OCI-LY1 (cell line): ENCODE data around the gene PGLYRP1.

Experiments
- EZH2 ChIP-seq: fragments of 200-600 bp; sonication (generic), shearing (Covaris generic); IDR thresholded peaks from 2 replicates; pipeline ENCODE4 v1.8.0; 2017; ENCODE audit warnings: borderline replicate concordance, mixed run types, mild to moderate bottlenecking, antibody characterized with exemption, low read length, moderate library complexity, mixed read lengths
- TF ChIP-seq, protein P1 (sequence below): fragments of 200-600 bp; sonication (generic), shearing (Covaris generic); IDR thresholded peaks from 2 replicates; pipeline ENCODE4 v1.5.1; 2017; ENCODE audit warnings: mild to moderate bottlenecking, antibody characterized with exemption, low read length, moderate library complexity, mixed read lengths

DNA sequence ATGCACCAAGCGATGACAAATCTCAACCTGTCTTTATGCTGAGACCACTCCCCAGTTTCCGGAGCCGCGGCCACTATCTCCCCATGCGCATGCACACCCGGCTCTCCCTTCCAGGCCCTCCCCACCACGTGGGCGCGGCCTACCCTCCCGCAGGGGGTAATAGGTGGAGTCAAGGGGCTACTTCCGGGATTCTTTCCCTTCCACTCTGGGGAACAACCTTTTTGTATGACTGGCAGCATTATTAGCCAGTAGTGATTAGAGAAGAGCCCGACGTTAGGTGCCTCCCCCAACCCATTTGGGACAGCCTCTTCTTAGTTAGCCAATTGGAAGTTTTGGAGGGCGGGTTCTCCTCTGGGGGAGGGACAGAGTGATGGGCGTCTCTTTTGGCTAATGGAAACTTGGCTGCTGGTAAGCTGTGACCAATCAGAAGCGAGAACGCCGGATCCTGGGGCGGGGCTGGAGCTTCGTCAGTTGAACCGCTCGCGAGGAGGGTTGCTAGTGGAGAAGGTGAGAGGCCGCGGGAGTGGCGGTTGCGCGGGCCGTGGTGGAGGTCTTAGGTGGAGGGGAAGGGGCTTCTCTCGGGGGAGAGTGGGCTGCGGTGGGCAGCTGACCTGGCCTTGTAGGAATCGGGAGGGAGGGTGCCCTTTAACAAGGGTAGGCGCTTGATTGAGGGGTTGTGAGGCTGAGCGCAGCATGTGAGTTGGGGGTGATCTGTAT lies 27.7 kb downstream of the PGLYRP1 start, which contains the start of gene CCDC61:
- no peak for TF ChIP-seq EZH2
- TF ChIP-seq, protein P1, sequence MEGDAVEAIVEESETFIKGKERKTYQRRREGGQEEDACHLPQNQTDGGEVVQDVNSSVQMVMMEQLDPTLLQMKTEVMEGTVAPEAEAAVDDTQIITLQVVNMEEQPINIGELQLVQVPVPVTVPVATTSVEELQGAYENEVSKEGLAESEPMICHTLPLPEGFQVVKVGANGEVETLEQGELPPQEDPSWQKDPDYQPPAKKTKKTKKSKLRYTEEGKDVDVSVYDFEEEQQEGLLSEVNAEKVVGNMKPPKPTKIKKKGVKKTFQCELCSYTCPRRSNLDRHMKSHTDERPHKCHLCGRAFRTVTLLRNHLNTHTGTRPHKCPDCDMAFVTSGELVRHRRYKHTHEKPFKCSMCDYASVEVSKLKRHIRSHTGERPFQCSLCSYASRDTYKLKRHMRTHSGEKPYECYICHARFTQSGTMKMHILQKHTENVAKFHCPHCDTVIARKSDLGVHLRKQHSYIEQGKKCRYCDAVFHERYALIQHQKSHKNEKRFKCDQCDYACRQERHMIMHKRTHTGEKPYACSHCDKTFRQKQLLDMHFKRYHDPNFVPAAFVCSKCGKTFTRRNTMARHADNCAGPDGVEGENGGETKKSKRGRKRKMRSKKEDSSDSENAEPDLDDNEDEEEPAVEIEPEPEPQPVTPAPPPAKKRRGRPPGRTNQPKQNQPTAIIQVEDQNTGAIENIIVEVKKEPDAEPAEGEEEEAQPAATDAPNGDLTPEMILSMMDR, result no peak
